ENCODE results near the gene TEX28. TPM values are rescaled to one million over a fixed set of nuclear protein-coding genes. Genes with fewer than 3 reads are reported as not detected.

TEX28 gene
- total and polyA plus RNA-seq, 2 experiments from 2014 or later = not detected

DNA sequence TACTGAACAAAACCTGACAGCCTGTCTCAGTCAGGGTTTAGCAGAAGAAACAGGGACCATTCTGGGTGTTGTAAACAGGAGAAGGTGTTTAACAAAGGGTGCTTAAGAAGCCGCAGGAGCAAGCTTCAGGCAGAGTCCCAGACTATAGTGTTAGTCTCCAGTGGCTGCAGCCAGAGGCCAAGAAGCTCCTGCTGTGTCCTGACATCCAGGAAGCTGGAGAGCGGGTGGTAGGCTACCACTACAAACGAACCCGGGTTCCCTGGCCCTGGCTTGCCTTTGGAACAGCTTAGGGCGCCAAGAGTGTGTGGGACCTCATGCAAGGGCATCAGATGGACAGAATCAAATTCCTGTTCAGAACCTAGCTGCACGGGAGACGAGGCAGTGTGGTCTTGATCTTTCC, 28.6 kb upstream of the TEX28 start:
- Mint-ChIP-seq H3K27me3 (ENCODE audit: insufficient read depth, low read depth, poor library complexity) (peaks cover 4% of the 10 kb centered on the region), H3K36me3 (ENCODE audit: low read depth) (no peaks in the 10 kb centered on the region), H3K27ac (no peak overlapping the region), H3K4me1 (no peaks in the 10 kb centered on the region), H3K9me3 (no peaks in the 10 kb centered on the region; the same call in 2 of the 3 replicates), H3K4me3 (no peak overlapping the region)
- Histone ChIP-seq H3K79me2 (replicated peaks; ENCODE audit: insufficient read depth) (no peaks in the 10 kb centered on the region), H3F3A (replicated peaks; ENCODE audit: low read depth) (no peaks in the 10 kb centered on the region), H3K9me2 (ENCODE audit: insufficient read depth) (no peaks in the 10 kb centered on the region), H3K4me1 (ENCODE audit: insufficient read depth) (no peaks in the 10 kb centered on the region), H3K4me3 (no peak overlapping the region), H3K36me3 (ENCODE audit: insufficient read depth) (no peaks in the 10 kb centered on the region), H4K20me1 (replicated peaks; ENCODE audit: insufficient read depth) (no peaks in the 10 kb centered on the region), H3K27me3 (ENCODE audit: insufficient read depth) (no peaks in the 10 kb centered on the region), H3K4me2 (no peak overlapping the region), H3K27ac (ENCODE audit: low read depth) (no peak overlapping the region), H2AFZ (no peak overlapping the region)
- peak; percentile 61 for ATAC-seq
- DNase-seq (ENCODE audit: low spot score) = no peak
- TF ChIP-seq, protein P1, sequence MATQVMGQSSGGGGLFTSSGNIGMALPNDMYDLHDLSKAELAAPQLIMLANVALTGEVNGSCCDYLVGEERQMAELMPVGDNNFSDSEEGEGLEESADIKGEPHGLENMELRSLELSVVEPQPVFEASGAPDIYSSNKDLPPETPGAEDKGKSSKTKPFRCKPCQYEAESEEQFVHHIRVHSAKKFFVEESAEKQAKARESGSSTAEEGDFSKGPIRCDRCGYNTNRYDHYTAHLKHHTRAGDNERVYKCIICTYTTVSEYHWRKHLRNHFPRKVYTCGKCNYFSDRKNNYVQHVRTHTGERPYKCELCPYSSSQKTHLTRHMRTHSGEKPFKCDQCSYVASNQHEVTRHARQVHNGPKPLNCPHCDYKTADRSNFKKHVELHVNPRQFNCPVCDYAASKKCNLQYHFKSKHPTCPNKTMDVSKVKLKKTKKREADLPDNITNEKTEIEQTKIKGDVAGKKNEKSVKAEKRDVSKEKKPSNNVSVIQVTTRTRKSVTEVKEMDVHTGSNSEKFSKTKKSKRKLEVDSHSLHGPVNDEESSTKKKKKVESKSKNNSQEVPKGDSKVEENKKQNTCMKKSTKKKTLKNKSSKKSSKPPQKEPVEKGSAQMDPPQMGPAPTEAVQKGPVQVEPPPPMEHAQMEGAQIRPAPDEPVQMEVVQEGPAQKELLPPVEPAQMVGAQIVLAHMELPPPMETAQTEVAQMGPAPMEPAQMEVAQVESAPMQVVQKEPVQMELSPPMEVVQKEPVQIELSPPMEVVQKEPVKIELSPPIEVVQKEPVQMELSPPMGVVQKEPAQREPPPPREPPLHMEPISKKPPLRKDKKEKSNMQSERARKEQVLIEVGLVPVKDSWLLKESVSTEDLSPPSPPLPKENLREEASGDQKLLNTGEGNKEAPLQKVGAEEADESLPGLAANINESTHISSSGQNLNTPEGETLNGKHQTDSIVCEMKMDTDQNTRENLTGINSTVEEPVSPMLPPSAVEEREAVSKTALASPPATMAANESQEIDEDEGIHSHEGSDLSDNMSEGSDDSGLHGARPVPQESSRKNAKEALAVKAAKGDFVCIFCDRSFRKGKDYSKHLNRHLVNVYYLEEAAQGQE (IDR thresholded peaks at IDR 0.05; ENCODE audit: unreplicated experiment) = no peak
- TF ChIP-seq, protein P2, sequence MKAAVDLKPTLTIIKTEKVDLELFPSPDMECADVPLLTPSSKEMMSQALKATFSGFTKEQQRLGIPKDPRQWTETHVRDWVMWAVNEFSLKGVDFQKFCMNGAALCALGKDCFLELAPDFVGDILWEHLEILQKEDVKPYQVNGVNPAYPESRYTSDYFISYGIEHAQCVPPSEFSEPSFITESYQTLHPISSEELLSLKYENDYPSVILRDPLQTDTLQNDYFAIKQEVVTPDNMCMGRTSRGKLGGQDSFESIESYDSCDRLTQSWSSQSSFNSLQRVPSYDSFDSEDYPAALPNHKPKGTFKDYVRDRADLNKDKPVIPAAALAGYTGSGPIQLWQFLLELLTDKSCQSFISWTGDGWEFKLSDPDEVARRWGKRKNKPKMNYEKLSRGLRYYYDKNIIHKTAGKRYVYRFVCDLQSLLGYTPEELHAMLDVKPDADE (IDR thresholded peaks at IDR 0.05) = no peak
- no peak for TF ChIP-seq EZH2phosphoT487 (IDR thresholded peaks at IDR 0.05; ENCODE audit: unreplicated experiment)
- TF ChIP-seq JUNB (IDR thresholded peaks at IDR 0.05; ENCODE audit: unreplicated experiment) = no peak
- TF ChIP-seq ZNF114 (CRISPR knock-in tag; IDR thresholded peaks at IDR 0.05) = no peak

DNA sequence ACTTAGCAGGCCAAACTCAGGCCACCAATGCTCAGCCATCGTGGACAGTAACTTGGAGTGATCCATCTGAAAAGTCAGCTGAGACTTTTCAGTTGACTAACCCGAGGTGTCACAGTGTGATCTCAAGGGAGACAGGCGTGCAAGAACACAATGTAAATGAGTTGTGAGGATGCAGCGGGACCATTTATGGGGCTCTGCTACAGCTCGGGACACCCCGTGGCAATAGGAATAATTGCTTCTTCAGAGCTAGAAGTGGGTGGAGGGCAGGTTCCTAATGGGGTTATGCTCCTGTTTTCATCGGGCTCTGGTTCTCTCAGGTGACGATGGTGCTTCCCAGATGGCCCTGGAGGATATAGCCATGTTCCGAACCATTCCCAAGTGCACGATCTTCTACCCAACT, 28.0 kb upstream of the TEX28 start:
- no peak overlapping the region for H3K27ac Mint-ChIP-seq
- H3K4me3 Mint-ChIP-seq = no peak overlapping the region
- no peak overlapping the region for H2AFZ ChIP-seq
- peaks cover 3% of the 10 kb centered on the region for H3K27me3 Mint-ChIP-seq (ENCODE audit: insufficient read depth, low read depth, poor library complexity)
- no peaks in the 10 kb centered on the region for H3K4me1 Mint-ChIP-seq
- H3F3A ChIP-seq (replicated peaks; ENCODE audit: low read depth) = no peaks in the 10 kb centered on the region
- no peaks in the 10 kb centered on the region for H3K27me3 ChIP-seq (ENCODE audit: insufficient read depth)
- no peaks in the 10 kb centered on the region for H3K9me2 ChIP-seq (ENCODE audit: insufficient read depth)
- no peak overlapping the region for H3K4me2 ChIP-seq
- no peaks in the 10 kb centered on the region for H3K36me3 Mint-ChIP-seq (ENCODE audit: low read depth)
- H3K36me3 ChIP-seq (ENCODE audit: insufficient read depth) = no peaks in the 10 kb centered on the region
- H3K9me3 Mint-ChIP-seq = no peaks in the 10 kb centered on the region
- no peaks in the 10 kb centered on the region for H3K4me1 ChIP-seq (ENCODE audit: insufficient read depth)
- H4K20me1 ChIP-seq (replicated peaks; ENCODE audit: insufficient read depth) = no peaks in the 10 kb centered on the region
- ATAC-seq = no peak
- no peak for DNase-seq (ENCODE audit: low spot score)
- H3K79me2 ChIP-seq (replicated peaks; ENCODE audit: insufficient read depth) = no peaks in the 10 kb centered on the region
- no peak overlapping the region for H3K4me3 ChIP-seq
- H3K27ac ChIP-seq (ENCODE audit: low read depth) = no peak overlapping the region
- TF ChIP-seq STAT1 (IDR thresholded peaks at IDR 0.05; ENCODE audit: unreplicated experiment) = no peak
- TF ChIP-seq CREB1 (CRISPR knock-in tag; IDR thresholded peaks at IDR 0.05; ENCODE audit: low read depth) = no peak
- no peak for TF ChIP-seq JUNB (IDR thresholded peaks at IDR 0.05; ENCODE audit: unreplicated experiment)
- TF ChIP-seq, protein P2 (IDR thresholded peaks at IDR 0.05) = no peak
- no peak for TF ChIP-seq EZH2phosphoT487 (IDR thresholded peaks at IDR 0.05; ENCODE audit: unreplicated experiment)
- TF ChIP-seq EZH2 (IDR thresholded peaks at IDR 0.05; ENCODE audit: low read depth, unreplicated experiment) = no peak
- TF ChIP-seq ZNF114 (CRISPR knock-in tag; IDR thresholded peaks at IDR 0.05) = no peak
- TF ChIP-seq, protein P3, sequence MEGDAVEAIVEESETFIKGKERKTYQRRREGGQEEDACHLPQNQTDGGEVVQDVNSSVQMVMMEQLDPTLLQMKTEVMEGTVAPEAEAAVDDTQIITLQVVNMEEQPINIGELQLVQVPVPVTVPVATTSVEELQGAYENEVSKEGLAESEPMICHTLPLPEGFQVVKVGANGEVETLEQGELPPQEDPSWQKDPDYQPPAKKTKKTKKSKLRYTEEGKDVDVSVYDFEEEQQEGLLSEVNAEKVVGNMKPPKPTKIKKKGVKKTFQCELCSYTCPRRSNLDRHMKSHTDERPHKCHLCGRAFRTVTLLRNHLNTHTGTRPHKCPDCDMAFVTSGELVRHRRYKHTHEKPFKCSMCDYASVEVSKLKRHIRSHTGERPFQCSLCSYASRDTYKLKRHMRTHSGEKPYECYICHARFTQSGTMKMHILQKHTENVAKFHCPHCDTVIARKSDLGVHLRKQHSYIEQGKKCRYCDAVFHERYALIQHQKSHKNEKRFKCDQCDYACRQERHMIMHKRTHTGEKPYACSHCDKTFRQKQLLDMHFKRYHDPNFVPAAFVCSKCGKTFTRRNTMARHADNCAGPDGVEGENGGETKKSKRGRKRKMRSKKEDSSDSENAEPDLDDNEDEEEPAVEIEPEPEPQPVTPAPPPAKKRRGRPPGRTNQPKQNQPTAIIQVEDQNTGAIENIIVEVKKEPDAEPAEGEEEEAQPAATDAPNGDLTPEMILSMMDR (conservative IDR thresholded peaks at IDR 0.05; ENCODE audit: low read depth in 2 of 2) = no peak
- no peak for TF ChIP-seq ZNF331 (CRISPR knock-in tag; IDR thresholded peaks at IDR 0.05; ENCODE audit: low read depth)
